ENCODE data around the gene CYP2C8. TPM values are rescaled to one million over a fixed set of nuclear protein-coding genes. Genes with fewer than 3 reads are reported as not detected.
"Not testable (repeated sequence)": the region's sequence is repeated elsewhere in the genome, so short reads cannot be mapped to it uniquely, and the experiment has no call there.

Gene CYP2C8
- 0.17 TPM in 1 of 2 replicates, not detected in the other for total RNA-seq
- polyA plus RNA-seq: not detected in 2 replicates
- polyA plus RNA-seq (2012): not detected in 2 replicates
- not detected in 2 replicates for polyA minus RNA-seq (ENCODE audit: low replicate concordance)

GRCh38 chr10:95069286-95069685 is at the start of gene CYP2C8:
Gene CYP2C8 (minus strand): TSS chr10:95069497. CDS start chr10:95069402, 95 bp downstream.
- Histone ChIP-seq H3K9me3 (ENCODE audit: control insufficient read depth, insufficient read depth, low read depth, low read length) (no peaks in the 10 kb centered on the region), H3K27me3 (ENCODE audit: control insufficient read depth, insufficient read depth, low read length) (no peaks in the 10 kb centered on the region), H3K79me2 (ENCODE audit: control insufficient read depth, insufficient read depth, low read length) (no peaks in the 10 kb centered on the region), H3K9ac (ENCODE audit: insufficient read depth, low read length) (no peak within 1 kb of the TSS), H3K36me3 (ENCODE audit: control insufficient read depth, insufficient read depth, low read length) (no peaks in the 10 kb centered on the region), H3K27ac (ENCODE audit: insufficient read depth, low read length) (no peak within 1 kb of the TSS), H3K4me2 (ENCODE audit: extremely low read depth, insufficient read depth, low read length) (no peak within 1 kb of the TSS), H3K4me3 (replicated peaks in 1 of 4; ENCODE audit: control extremely low read depth in 1 of 4, insufficient read depth in 1 of 4, low read depth in 3 of 4, low read length in 4 of 4) (no peak within 1 kb of the TSS), H2AFZ (ENCODE audit: low read length) (no peak within 1 kb of the TSS), H4K20me1 (ENCODE audit: control insufficient read depth, extremely low read depth, insufficient read depth, low read length) (no peaks in the 10 kb centered on the region), H3K4me1 (ENCODE audit: control insufficient read depth, extremely low read depth, insufficient read depth, low read length) (no peaks in the 10 kb centered on the region)
- no peak for DNase-seq (ENCODE audit: low read depth in 2 of 2)
- TF ChIP-seq CTCF (conservative IDR thresholded peaks at IDR 0.05 in 1 of 2, IDR thresholded peaks at IDR 0.05 in 1 of 2; ENCODE audit: low read depth in 1 of 2, low read length in 2 of 2) (no peak), EZH2 (IDR thresholded peaks at IDR 0.05; ENCODE audit: low read length, missing control alignments) (no peak)

- H2AFZ ChIP-seq (ENCODE audit: low read length): no peak overlapping the region
- H4K20me1 ChIP-seq (ENCODE audit: control insufficient read depth, extremely low read depth, insufficient read depth, low read length): no peaks in the 10 kb centered on the region
- no peak for DNase-seq (ENCODE audit: low read depth in 2 of 2)
- no peaks in the 10 kb centered on the region for H3K4me1 ChIP-seq (ENCODE audit: control insufficient read depth, extremely low read depth, insufficient read depth, low read length)
- H3K36me3 ChIP-seq (ENCODE audit: control insufficient read depth, insufficient read depth, low read length): no peaks in the 10 kb centered on the region
- H3K4me3 ChIP-seq (replicated peaks in 1 of 4; ENCODE audit: control extremely low read depth in 1 of 4, insufficient read depth in 1 of 4, low read depth in 3 of 4, low read length in 4 of 4): no peak overlapping the region
- no peaks in the 10 kb centered on the region for H3K79me2 ChIP-seq (ENCODE audit: control insufficient read depth, insufficient read depth, low read length)
- TF ChIP-seq EZH2 (IDR thresholded peaks at IDR 0.05; ENCODE audit: low read length, missing control alignments) (no peak), CTCF (conservative IDR thresholded peaks at IDR 0.05 in 1 of 2, IDR thresholded peaks at IDR 0.05 in 1 of 2; ENCODE audit: low read depth in 1 of 2, low read length in 2 of 2) (no peak)
- no peak overlapping the region for H3K4me2 ChIP-seq (ENCODE audit: extremely low read depth, insufficient read depth, low read length)
- H3K9me3 ChIP-seq (ENCODE audit: control insufficient read depth, insufficient read depth, low read depth, low read length): no peaks in the 10 kb centered on the region
- H3K9ac ChIP-seq (ENCODE audit: insufficient read depth, low read length): no peak overlapping the region
- no peak overlapping the region for H3K27ac ChIP-seq (ENCODE audit: insufficient read depth, low read length)
- H3K27me3 ChIP-seq (ENCODE audit: control insufficient read depth, insufficient read depth, low read length): no peaks in the 10 kb centered on the region
Measured at GRCh38 chr10:95116869-95117269, 47.6 kb upstream of the CYP2C8 start.

GRCh38 chr10:95110823-95111222 is 41.5 kb upstream of the CYP2C8 start:
- H3K9ac ChIP-seq (ENCODE audit: insufficient read depth, low read length); H3K9me3 ChIP-seq (ENCODE audit: control insufficient read depth, insufficient read depth, low read depth, low read length); H4K20me1 ChIP-seq (ENCODE audit: control insufficient read depth, extremely low read depth, insufficient read depth, low read length); H3K27me3 ChIP-seq (ENCODE audit: control insufficient read depth, insufficient read depth, low read length); H3K4me3 ChIP-seq (replicated peaks in 1 of 4; ENCODE audit: control extremely low read depth in 1 of 4, insufficient read depth in 1 of 4, low read depth in 3 of 4, low read length in 4 of 4); H3K79me2 ChIP-seq (ENCODE audit: control insufficient read depth, insufficient read depth, low read length); DNase-seq (ENCODE audit: low read depth in 2 of 2); H2AFZ ChIP-seq (ENCODE audit: low read length); H3K27ac ChIP-seq (ENCODE audit: insufficient read depth, low read length); H3K36me3 ChIP-seq (ENCODE audit: control insufficient read depth, insufficient read depth, low read length); H3K4me2 ChIP-seq (ENCODE audit: extremely low read depth, insufficient read depth, low read length); H3K4me1 ChIP-seq (ENCODE audit: control insufficient read depth, extremely low read depth, insufficient read depth, low read length): not testable (repeated sequence)
